HG02840 (cell line): ENCODE data around the gene ARAP1.

Source experiments
- ATAC-seq: cut with Tn5 transposase; IDR thresholded peaks from one replicate; pipeline ENCODE4 v1.9.1; 2021; ENCODE audit warnings: mild to moderate bottlenecking, moderate library complexity, moderate number of reproducible peaks; ENCODE audit not compliant: unreplicated experiment, low FRiP score

The ARAP1 gene

DNA sequence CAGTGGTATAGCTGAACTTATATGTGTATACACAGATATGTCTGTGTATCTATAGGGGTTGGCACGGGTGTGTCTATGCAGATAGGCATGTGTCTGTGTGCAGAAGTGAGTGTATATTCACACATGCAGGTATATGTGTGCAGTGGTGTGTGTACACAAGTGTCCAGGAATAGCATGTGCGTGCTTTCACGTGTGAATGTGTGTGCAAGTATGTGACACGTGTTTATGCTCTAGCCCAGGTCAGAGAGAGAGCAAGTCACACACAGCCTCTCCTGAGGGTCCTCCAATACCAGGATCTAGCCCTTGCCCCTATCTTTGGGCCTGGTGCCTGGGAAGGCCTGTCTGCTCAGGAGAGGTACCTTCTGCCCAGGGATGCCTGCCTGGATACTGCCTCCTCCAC, 104.3 kb downstream of the ARAP1 start:
- no peak for ATAC-seq

DNA sequence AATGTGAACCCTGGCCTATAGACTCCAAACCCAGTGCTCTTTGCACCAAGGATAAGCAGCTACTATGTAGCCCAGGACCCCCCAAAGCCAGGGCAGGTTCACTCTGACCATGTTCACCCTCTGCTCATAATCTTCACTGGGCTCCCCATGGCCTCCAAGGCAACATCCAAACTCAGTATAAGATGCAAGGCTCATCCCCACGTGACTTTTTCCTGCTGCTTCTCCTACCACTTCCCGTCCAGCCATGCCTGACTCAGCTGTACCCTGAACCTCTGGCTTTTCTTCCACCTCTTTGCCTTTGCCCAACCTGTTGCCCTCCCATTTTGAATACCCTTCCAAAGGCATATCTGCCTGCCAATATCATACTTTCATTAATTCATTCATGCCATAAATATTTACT, 105.7 kb downstream of the ARAP1 start:
- ATAC-seq, result no peak

GRCh38 chr11:72646024-72646423, 106.2 kb downstream of the ARAP1 start:
- no peak for ATAC-seq

DNA sequence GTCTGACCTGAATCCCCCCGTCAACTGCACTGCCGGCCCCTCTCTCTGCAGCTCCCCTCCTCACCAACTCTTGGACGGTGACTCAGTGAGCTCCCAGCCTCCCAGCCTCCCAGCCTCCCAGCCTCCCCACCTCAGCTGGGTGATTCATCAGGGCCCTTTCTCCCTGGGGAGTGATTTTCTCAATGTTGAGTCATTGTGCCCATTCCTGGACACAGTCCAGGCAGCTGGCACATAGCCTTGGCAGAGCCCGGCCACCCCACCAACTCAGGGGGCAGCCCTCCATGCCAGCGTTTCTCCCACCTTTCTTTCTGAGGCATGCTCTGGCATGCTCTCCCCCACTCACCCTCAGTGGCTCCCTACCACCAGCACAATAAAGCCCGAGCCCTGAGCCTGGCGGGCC, 108.7 kb downstream of the ARAP1 start:
- ATAC-seq, result no peak

GRCh38 chr11:72642884-72643522, 109.2 kb downstream of the ARAP1 start:
- no peak for ATAC-seq

DNA sequence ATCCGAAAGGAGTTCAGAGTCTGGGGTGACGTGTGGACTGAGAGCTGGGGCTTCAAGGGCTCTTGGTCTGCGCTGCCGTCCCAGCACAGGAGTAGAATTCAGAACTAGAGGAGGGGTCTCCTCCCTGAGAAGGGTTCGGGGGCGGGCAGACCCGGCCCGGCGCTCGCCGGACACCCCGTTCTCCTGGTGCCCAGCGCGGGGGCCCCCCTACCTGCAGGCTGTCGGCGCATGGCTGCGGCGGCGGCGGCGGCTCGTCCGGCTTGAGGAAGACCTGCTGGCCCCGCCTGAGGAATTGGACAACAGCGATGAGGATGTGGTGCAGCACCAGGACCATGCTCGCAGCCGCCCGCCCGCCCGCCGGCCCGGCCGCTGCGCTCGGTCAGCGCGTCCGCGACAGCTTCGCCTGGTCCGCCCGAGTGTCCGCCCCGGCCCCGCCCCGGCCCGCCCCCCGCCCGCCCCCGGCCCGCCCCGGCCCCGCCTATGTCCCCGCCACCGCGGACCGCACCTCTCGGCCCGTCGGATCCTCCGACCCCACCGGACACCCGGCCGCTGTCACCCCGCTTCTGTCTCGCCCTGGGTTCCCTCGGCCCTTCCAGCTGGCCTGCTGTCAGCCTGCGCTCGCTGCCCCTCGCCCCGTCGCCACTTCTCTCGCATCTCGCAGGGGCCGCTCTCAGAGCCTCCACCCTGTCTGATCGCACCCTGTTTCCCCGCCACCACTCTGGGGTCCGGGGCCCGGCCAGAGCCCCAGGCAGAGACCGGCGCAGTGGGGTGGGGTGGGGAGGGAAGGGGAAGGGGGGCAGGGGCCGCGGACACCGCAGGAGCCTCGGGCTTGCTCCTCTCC, 109.9 kb downstream of the ARAP1 start:
- no peak for ATAC-seq

DNA sequence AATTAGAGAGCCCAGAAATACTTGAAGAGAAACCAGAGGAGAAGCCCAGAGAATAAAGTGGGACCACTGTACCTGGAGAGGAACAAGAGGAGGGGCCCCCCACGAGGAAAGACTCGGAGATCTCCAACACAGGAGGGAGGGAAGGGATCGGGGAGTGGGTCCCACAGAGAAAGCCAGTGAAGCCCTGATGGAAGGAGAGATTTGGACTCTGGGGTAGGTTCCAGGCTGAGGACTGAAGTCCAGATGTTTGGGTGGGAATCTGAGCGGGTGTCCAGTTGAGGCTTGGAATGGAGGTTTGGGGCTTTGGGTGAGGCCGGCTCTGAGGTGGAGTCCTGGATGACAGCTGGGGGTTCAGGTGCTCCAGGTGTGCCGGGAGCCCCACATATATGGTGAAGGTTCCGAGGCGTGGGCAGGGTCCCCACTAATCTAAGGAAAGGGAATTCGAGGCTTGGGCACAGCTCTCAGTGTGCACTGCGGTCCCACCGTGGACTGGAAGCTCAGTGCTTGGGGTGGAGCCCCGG, 110.6 kb downstream of the ARAP1 start:
- no peak for ATAC-seq

DNA sequence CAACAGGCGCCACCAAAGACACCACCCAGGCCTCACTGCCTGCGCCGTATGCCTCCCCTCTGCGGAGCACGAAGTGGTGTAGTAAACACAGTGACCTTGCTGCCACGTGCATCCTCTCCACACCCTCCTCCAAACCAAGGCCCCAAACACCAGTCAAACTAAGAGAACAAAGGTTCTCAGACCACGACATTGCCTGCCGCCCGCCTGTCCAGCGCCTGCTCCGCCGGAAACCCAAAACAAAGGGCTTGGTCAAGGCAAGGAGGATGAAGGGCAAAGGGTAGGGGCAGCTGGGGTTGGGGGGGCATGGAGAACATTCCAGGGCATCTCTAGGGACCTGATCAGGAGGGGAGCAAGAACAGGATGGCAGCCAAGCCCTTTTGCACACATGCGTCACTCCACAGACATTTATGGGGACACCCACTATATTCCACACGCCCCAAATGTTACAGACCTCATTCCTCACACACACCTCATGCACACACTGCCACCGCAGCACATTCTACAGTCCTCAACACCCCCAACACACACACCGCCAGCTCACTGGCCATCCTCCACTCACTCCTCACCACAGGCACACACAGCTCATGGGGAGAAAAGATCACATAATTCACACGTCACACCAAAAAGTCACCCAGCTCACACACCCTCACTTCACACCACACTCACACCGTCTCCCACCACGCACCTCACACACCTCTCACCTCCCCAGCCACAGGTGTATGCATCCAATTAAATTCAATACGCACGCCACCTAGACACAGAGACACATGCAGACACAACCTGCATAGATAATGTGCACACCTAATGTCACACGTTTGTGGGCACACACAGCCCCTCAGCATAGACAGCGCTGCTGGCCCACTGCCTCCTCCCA, 112.5 kb downstream of the ARAP1 start:
- ATAC-seq, result no peak

- no peak for ATAC-seq
Observed at GRCh38 chr11:72637926-72638325, 114.3 kb downstream of the ARAP1 start.

DNA sequence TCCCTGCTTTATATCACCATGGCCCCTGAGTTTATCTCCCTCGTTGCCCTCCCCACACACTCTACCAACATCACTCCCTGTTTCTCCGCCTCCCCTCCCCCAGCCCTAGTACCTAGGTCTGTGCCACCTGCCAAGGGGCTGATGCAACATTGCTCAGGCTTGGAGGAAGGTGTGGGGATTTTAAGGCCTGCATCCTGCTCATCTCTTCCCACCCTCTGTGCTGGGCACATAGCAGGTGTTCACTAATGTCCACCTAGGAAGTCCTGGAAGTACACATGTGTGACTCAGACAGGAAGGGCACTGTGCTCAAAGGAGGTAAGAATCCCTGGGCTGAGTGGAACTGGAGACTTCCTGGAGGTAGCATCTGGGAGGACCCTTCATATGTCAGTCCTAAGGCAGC, 115.0 kb downstream of the ARAP1 start:
- ATAC-seq, result no peak

DNA sequence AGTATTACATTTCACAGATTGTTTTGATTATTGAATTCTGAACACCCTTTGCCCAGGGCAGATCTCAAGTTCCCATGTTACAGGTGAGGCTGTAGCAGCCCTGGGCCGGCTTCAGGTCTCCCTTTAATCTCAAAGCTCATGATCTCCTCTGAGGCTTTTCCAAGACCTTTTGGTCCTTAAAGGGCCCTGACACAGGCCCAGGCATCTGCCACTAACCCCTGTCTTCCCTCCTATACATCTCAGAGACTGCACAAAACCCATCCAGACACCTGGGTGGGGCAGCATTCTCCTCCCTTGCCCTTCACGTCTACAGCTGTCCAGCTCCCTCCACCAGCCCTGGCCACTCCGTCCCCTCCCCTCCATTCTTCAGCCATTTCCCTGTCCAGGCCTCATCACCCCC, 115.8 kb downstream of the ARAP1 start:
- ATAC-seq, result no peak

DNA sequence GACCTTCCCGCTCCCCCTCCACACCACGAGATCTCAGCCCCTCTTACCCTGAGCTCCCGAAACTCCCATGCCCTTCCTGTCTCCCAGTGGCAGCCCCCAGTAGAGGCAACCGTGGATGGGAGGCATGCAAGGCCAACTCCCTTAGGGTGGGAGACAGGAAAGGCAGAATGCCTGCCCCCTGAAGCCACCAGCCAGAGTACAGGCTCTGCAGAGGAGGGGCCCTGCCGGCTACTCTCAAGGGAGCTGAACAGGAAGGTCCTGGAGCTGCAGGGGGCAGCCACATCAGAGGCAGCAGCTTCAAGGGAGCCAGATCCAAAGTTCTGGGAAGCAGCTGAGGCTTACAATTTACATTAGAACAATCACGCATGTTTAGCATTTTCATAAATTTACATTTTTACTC, 116.3 kb downstream of the ARAP1 start:
- ATAC-seq, result no peak

- no peak for ATAC-seq
Observed at GRCh38 chr11:72635309-72635915, 116.8 kb downstream of the ARAP1 start.
